H9 (cell line): ENCODE data around the gene ZNF451. TPM values are rescaled to one million over a fixed set of nuclear protein-coding genes. Genes with fewer than 3 reads are reported as not detected.

Source experiments
- DNase-seq: peaks from one replicate; pipeline ENCODE4 v3.0.0-alpha.2; 2017
- H2AFZ ChIP-seq: one replicate; pipeline ENCODE4 v1.6.1; 2013; ENCODE audit warnings: mild to moderate bottlenecking, low read length, control low read depth, moderate library complexity
- H2AK5ac ChIP-seq: 2 replicates; pipeline ENCODE4 v1.6.1; 2013; ENCODE audit warnings: low read length, control low read depth, mixed read lengths; ENCODE audit not compliant: insufficient read length
- H2BK120ac ChIP-seq: one replicate; pipeline ENCODE4 v1.6.1; 2013; ENCODE audit warnings: low read depth, mild to moderate bottlenecking, low read length, control low read depth, inconsistent platforms; ENCODE audit not compliant: poor library complexity, severe bottlenecking
- H2BK12ac ChIP-seq: 2 replicates; pipeline ENCODE4 v1.6.1; 2013; ENCODE audit warnings: low read length, control low read depth, mixed read lengths, low read depth; ENCODE audit not compliant: insufficient read length
- H2BK15ac ChIP-seq: 2 replicates; pipeline ENCODE4 v1.6.1; 2013; ENCODE audit warnings: low read depth, low read length, control low read depth
- H2BK20ac ChIP-seq: one replicate; pipeline ENCODE4 v1.6.1; 2013; ENCODE audit warnings: low read depth, mild to moderate bottlenecking, low read length, control low read depth, inconsistent platforms; ENCODE audit not compliant: poor library complexity, severe bottlenecking
- H2BK5ac ChIP-seq: 2 replicates; pipeline ENCODE4 v1.6.1; 2013; ENCODE audit warnings: low read length, control low read depth, mixed read lengths; ENCODE audit not compliant: insufficient read length
- H3K14ac ChIP-seq: 2 replicates; pipeline ENCODE4 v1.6.1; 2013; ENCODE audit warnings: low read length, control low read depth; ENCODE audit not compliant: insufficient read depth
- H3K18ac ChIP-seq: 2 replicates; pipeline ENCODE4 v1.6.1; 2013; ENCODE audit warnings: low read depth, mild to moderate bottlenecking, mixed read lengths, low read length, control low read depth; ENCODE audit not compliant: insufficient read length
- H3K23ac ChIP-seq: 2 replicates; pipeline ENCODE4 v1.6.1; 2013; ENCODE audit warnings: low read length, control low read depth, mixed read lengths, low read depth; ENCODE audit not compliant: insufficient read length
- H3K23me2 ChIP-seq: 2 replicates; pipeline ENCODE4 v1.6.1; 2013; ENCODE audit warnings: low read depth, mild to moderate bottlenecking, mixed read lengths, low read length, control low read depth; ENCODE audit not compliant: insufficient read length, poor library complexity, severe bottlenecking
- H3K27ac ChIP-seq: 2 replicates; pipeline ENCODE4 v1.5.1; 2013; ENCODE audit warnings: low read length, control low read depth, mixed read lengths, low read depth; ENCODE audit not compliant: insufficient read length
- H3K27me3 ChIP-seq: 2 replicates; pipeline ENCODE4 v1.6.1; 2013; ENCODE audit warnings: low read length, control low read depth, inconsistent platforms; ENCODE audit not compliant: insufficient read depth
- H3K4ac ChIP-seq: 2 replicates; pipeline ENCODE4 v1.6.1; 2013; ENCODE audit warnings: low read depth, mild to moderate bottlenecking, control low read depth, inconsistent platforms, low read length, moderate library complexity
- H3K4me1 ChIP-seq: 2 replicates; pipeline ENCODE4 v1.6.1; 2013; ENCODE audit warnings: low read length, control low read depth, inconsistent platforms; ENCODE audit not compliant: insufficient read depth
- H3K4me2 ChIP-seq: 2 replicates; pipeline ENCODE4 v1.6.1; 2013; ENCODE audit warnings: low read length, control low read depth, mixed read lengths; ENCODE audit not compliant: insufficient read length, insufficient read depth
- H3K56ac ChIP-seq: 2 replicates; pipeline ENCODE4 v1.6.1; 2013; ENCODE audit warnings: low read depth, mild to moderate bottlenecking, mixed read lengths, low read length, control low read depth; ENCODE audit not compliant: insufficient read length
- H3K79me1 ChIP-seq: 2 replicates; pipeline ENCODE4 v1.6.1; 2013; ENCODE audit warnings: low read depth, mild to moderate bottlenecking, moderate library complexity, low read length, control low read depth, inconsistent platforms; ENCODE audit not compliant: insufficient read depth, poor library complexity, severe bottlenecking
- H3K79me2 ChIP-seq: 2 replicates; pipeline ENCODE4 v1.6.1; 2013; ENCODE audit warnings: low read length, control low read depth, inconsistent platforms; ENCODE audit not compliant: insufficient read depth
- H3K9ac ChIP-seq: 2 replicates; pipeline ENCODE4 v1.6.1; 2013; ENCODE audit warnings: low read length, control low read depth, mixed read lengths; ENCODE audit not compliant: insufficient read length; ENCODE audit errors: extremely low read depth
- H3K9me3 ChIP-seq: one replicate; pipeline ENCODE4 v1.6.1; 2013; ENCODE audit warnings: low read depth, low read length, inconsistent platforms; ENCODE audit not compliant: control insufficient read depth
- H3T11ph ChIP-seq: one replicate; pipeline ENCODE4 v1.6.1; 2013; ENCODE audit warnings: mild to moderate bottlenecking, low read length, control low read depth, inconsistent platforms
- H4K20me1 ChIP-seq: one replicate; pipeline ENCODE4 v1.6.1; 2013; ENCODE audit not compliant: control insufficient read depth, insufficient read length, insufficient read depth
- H4K5ac ChIP-seq: 2 replicates; pipeline ENCODE4 v1.6.1; 2013; ENCODE audit warnings: low read depth, mild to moderate bottlenecking, mixed read lengths, low read length, control low read depth; ENCODE audit not compliant: insufficient read length
- H4K8ac ChIP-seq: replicated peaks from 2 replicates; pipeline ENCODE4 v1.6.1; 2013; ENCODE audit warnings: low read length, control low read depth, mixed read lengths, low read depth; ENCODE audit not compliant: insufficient read length
- H4K91ac ChIP-seq: 2 replicates; pipeline ENCODE4 v1.6.1; 2013; ENCODE audit warnings: low read depth, mild to moderate bottlenecking, moderate library complexity, mixed read lengths, low read length, control low read depth; ENCODE audit not compliant: insufficient read length
- H3K27ac Mint-ChIP-seq, 3 experiments: 2 replicates in 2 of 3; 3 replicates in 1 of 3; pipeline ENCODE4 v1.8.0; 2020 to 2021; ENCODE audit warnings: mixed read lengths in 3 of 3, mild to moderate bottlenecking in 1 of 3, moderate library complexity in 1 of 3
- H3K27me3 Mint-ChIP-seq: 2 replicates; pipeline ENCODE4 v1.8.0; 2021; ENCODE audit warnings: low read depth, mild to moderate bottlenecking, moderate library complexity, mixed read lengths
- H3K36me3 Mint-ChIP-seq, 3 experiments: 2 replicates in 2 of 3; 3 replicates in 1 of 3; pipeline ENCODE4 v1.8.0; 2020 to 2021; ENCODE audit warnings: low read depth in 3 of 3, mixed read lengths in 3 of 3; ENCODE audit not compliant: insufficient read depth in 1 of 3
- H3K4me1 Mint-ChIP-seq, 2 experiments: 2 replicates each; pipeline ENCODE4 v1.8.0; 2020; ENCODE audit warnings: mixed read lengths in 2 of 2
- H3K4me3 Mint-ChIP-seq, 2 experiments: 2 replicates in 1 of 2; 3 replicates in 1 of 2; pipeline ENCODE4 v1.8.0; 2020 to 2021; ENCODE audit warnings: mild to moderate bottlenecking in 2 of 2, mixed read lengths in 2 of 2, moderate library complexity in 1 of 2
- H3K9me3 Mint-ChIP-seq, 2 experiments: 2 replicates in 1 of 2; 3 replicates in 1 of 2; pipeline ENCODE4 v1.8.0; 2020; ENCODE audit warnings: mild to moderate bottlenecking in 2 of 2, mixed read lengths in 2 of 2, moderate library complexity in 1 of 2
- CTCF ChIP-seq: fragments of 200-600 bp; sonication (generic); conservative IDR thresholded peaks from 3 replicates; pipeline ENCODE4 v1.8.0; 2021; ENCODE audit warnings: antibody characterized with exemption, mild to moderate bottlenecking
- WGBS: extraction: QIAGEN DNeasy Blood & Tissue Kit; methylation state at CpG from one replicate; pipeline ENCODE4 v1.1.7; 2013; ENCODE audit warnings: missing lambda C conversion rate, low lambda C conversion rate, mixed read lengths; ENCODE audit not compliant: insufficient read length; ENCODE audit errors: extremely low coverage; 5-methylcytosine and 5-hydroxymethylcytosine counted together
- total RNA-seq: library from RNA; stranded (reverse); gene quantifications from 2 replicates; pipeline ENCODE4 v1.2.1, GENCODE V29; 2021

ZNF451 gene
- total RNA-seq, 1 experiment from 2014 or later, result 71.2 TPM

GRCh38 chr6:57198926-57199636 lies 109.1 kb downstream of the ZNF451 start:
- Histone ChIP-seq H4K91ac (no peak overlapping the region), H3K4ac (no peak overlapping the region), H3K9me3 (no peaks in the 10 kb centered on the region), H4K20me1 (no peaks in the 10 kb centered on the region), H3K23ac (no peak overlapping the region), H3K27me3 (no peaks in the 10 kb centered on the region), H3T11ph (no peak overlapping the region), H4K5ac (no peak overlapping the region), H2BK120ac (no peak overlapping the region), H3K9ac (no peak overlapping the region), H2BK12ac (no peak overlapping the region), H3K79me2 (no peaks in the 10 kb centered on the region; the same call in 1 of the 2 replicates), H3K14ac (no peak overlapping the region), H3K23me2 (no peaks in the 10 kb centered on the region), H2BK5ac (no peak overlapping the region), H3K79me1 (peaks cover 4% of the 10 kb centered on the region), H2BK20ac (no peak overlapping the region), H4K8ac (no peak overlapping the region), H3K18ac (no peak overlapping the region), H3K4me2 (no peak overlapping the region), H2BK15ac (no peak overlapping the region), H2AFZ (no peak overlapping the region), H3K56ac (no peak overlapping the region), H3K4me1 (no peaks in the 10 kb centered on the region; the same call in 1 of the 2 replicates), H3K27ac (no peak overlapping the region), H2AK5ac (no peak overlapping the region)
- no peak overlapping the region for H3K4me3 Mint-ChIP-seq
- H3K27me3 Mint-ChIP-seq, result no peaks in the 10 kb centered on the region
- H3K9me3 Mint-ChIP-seq, result no peaks in the 10 kb centered on the region
- H3K36me3 Mint-ChIP-seq, result peaks cover 0 to 9% (median 0%) of the 10 kb centered on the region in 3 experiments; a peak in 4 of 7 replicates
- peak overlapping the region; percentile 61 to 93 (median 87) for H3K27ac Mint-ChIP-seq
- DNase-seq, result peak; percentile 69
- WGBS, result no CpG with 5 or more reads among the region's 6 CpGs
- peaks cover 17 to 22% of the 10 kb centered on the region in 2 experiments for H3K4me1 Mint-ChIP-seq
- TF ChIP-seq CTCF, result no peak
